C4-2B (cell line): ENCODE data around the gene AHCTF1.

ENCODE experiments used
- ZFX ChIP-seq: fragments of 450-650 bp; IDR thresholded peaks from 2 replicates; pipeline ENCODE4 v1.6.1; 2017
- TF ChIP-seq, protein P1 (sequence below): fragments of 450-650 bp; conservative IDR thresholded peaks from 2 replicates; pipeline ENCODE4 v1.5.1; 2017; ENCODE audit warnings: mild to moderate bottlenecking

DNA sequence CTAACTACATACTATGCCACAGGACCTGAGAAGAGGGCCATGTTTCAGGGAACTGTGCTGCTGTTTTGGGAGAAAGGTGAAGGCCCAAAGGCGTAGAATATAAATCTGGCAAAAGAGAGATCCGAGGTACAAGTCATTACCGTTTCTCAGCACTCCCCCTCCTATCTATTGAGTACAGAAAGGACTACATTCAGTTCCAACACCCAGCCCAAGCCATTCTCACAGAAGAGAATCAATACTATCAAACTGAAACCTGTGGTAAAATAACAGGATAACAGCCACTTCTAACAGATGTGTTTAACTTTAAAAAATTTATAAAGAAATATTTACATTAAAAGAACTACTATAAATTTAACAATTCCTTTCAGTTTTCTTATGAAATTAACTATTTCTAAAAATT is 7.8 kb downstream of the AHCTF1 start:
- TF ChIP-seq, protein P1, sequence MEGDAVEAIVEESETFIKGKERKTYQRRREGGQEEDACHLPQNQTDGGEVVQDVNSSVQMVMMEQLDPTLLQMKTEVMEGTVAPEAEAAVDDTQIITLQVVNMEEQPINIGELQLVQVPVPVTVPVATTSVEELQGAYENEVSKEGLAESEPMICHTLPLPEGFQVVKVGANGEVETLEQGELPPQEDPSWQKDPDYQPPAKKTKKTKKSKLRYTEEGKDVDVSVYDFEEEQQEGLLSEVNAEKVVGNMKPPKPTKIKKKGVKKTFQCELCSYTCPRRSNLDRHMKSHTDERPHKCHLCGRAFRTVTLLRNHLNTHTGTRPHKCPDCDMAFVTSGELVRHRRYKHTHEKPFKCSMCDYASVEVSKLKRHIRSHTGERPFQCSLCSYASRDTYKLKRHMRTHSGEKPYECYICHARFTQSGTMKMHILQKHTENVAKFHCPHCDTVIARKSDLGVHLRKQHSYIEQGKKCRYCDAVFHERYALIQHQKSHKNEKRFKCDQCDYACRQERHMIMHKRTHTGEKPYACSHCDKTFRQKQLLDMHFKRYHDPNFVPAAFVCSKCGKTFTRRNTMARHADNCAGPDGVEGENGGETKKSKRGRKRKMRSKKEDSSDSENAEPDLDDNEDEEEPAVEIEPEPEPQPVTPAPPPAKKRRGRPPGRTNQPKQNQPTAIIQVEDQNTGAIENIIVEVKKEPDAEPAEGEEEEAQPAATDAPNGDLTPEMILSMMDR = no peak
- TF ChIP-seq ZFX = no peak
